ENCODE results near the gene CFD.

DNA sequence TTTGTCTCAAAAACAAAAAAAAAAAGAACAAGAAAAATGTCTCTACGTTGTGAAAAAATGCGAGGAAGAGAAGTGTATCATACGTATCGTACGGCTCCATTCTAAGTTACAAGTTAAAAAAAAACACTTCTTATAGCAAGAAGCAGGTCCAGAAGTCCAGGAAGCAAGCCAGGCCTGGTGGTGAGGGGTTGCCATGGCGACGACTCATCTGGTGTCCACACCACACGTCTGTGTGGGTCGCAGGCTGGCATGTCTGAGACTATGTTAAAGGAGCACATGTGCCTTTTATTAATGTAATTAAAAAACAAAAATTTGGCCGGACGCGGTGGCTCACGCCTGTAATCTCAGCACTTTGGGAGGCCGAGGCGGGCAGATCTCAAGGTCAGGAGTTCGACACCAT is 27.6 kb downstream of the CFD start:
- TF ChIP-seq, protein P1, sequence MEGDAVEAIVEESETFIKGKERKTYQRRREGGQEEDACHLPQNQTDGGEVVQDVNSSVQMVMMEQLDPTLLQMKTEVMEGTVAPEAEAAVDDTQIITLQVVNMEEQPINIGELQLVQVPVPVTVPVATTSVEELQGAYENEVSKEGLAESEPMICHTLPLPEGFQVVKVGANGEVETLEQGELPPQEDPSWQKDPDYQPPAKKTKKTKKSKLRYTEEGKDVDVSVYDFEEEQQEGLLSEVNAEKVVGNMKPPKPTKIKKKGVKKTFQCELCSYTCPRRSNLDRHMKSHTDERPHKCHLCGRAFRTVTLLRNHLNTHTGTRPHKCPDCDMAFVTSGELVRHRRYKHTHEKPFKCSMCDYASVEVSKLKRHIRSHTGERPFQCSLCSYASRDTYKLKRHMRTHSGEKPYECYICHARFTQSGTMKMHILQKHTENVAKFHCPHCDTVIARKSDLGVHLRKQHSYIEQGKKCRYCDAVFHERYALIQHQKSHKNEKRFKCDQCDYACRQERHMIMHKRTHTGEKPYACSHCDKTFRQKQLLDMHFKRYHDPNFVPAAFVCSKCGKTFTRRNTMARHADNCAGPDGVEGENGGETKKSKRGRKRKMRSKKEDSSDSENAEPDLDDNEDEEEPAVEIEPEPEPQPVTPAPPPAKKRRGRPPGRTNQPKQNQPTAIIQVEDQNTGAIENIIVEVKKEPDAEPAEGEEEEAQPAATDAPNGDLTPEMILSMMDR (IDR thresholded peaks at IDR 0.05), result no peak
- no peak for TF ChIP-seq POLR2A (IDR thresholded peaks at IDR 0.05)
